ENCODE measurements around the gene UCN3. TPM values are rescaled to one million over a fixed set of nuclear protein-coding genes. Genes with fewer than 3 reads are reported as not detected.
A peak's percentile ranks its signal among the peaks of the same experiment; 100 is the strongest.

The UCN3 gene
- total RNA-seq (2013), result not detected
- polyA plus RNA-seq (not detected), polyA minus RNA-seq (not detected in 2 replicates), total RNA-seq (0 to 0.15 (median 0) reads per million in 11 experiments)

- H3K4me1 Mint-ChIP-seq, result no peaks in the 10 kb centered on the region
- H4K20me1 ChIP-seq (ENCODE audit: insufficient read depth, low read length), result no peaks in the 10 kb centered on the region
- no peaks in the 10 kb centered on the region for H3K36me3 Mint-ChIP-seq
- H3K36me3 ChIP-seq (replicated peaks in 1 of 2; ENCODE audit: control insufficient read depth in 1 of 2, insufficient read depth in 2 of 2, low read length in 2 of 2), result no peaks in the 10 kb centered on the region
- no peaks in the 10 kb centered on the region for H3K4me1 ChIP-seq (ENCODE audit: control insufficient read depth in 1 of 2, insufficient read depth in 2 of 2, low read length in 2 of 2)
- no peak within 1 kb of the TSS for H2AFZ ChIP-seq (ENCODE audit: insufficient read depth, low read depth, low read length, poor library complexity, severe bottlenecking)
- no peaks in the 10 kb centered on the region for H3K27me3 ChIP-seq (ENCODE audit: control insufficient read depth in 2 of 2, insufficient read depth in 2 of 2, low read length in 2 of 2)
- H3K4me3 Mint-ChIP-seq, result no peak within 1 kb of the TSS
- intact Hi-C loops (cut with micrococcal nuclease), result no loop called here
- no peak within 1 kb of the TSS for H3K9ac ChIP-seq (ENCODE audit: insufficient read depth, low read length, poor library complexity, severe bottlenecking)
- peaks cover 0 to 2% (median 0%) of the 10 kb centered on the region in 7 donors for H3K9me3 Mint-ChIP-seq
- H3K27ac ChIP-seq (ENCODE audit: low read depth in 1 of 2, low read length in 2 of 2), result no peak within 1 kb of the TSS
- H3K4me2 ChIP-seq (replicated peaks; ENCODE audit: extremely low read depth, low read length, poor library complexity, severe bottlenecking), result no peak within 1 kb of the TSS
- no peak within 1 kb of the TSS for H3K4me3 ChIP-seq (replicated peaks in 1 of 3; ENCODE audit: low read depth in 2 of 3, low read length in 3 of 3)
- no peak for TF ChIP-seq CTCF (IDR thresholded peaks at IDR 0.05)
- no peaks in the 10 kb centered on the region for H3K9me3 ChIP-seq (replicated peaks in 1 of 2; ENCODE audit: control insufficient read depth in 1 of 2, insufficient read depth in 1 of 2, low read length in 2 of 2)
- peaks cover 0 to 9% (median 7%) of the 10 kb centered on the region in 3 donors for H3K27me3 Mint-ChIP-seq (ENCODE audit: low read depth in 3 of 3)
- 87% methylated on average over 5 of the region's 21 CpGs for WGBS (ENCODE audit: insufficient coverage)
- H3K79me2 ChIP-seq (ENCODE audit: insufficient read depth, low read length), result no peaks in the 10 kb centered on the region
- no peak for DNase-seq
- no peak within 1 kb of the TSS for H3K27ac Mint-ChIP-seq
These were observed at the start of gene UCN3 for GRCh38 chr10:5364890-5365338. UCN3 (plus strand) TSS chr10:5364966; CDS start chr10:5373721, 8,755 bp downstream.

GRCh38 chr10:5317547-5318107, 47.1 kb upstream of the UCN3 start:
- no peak overlapping the region for H2AFZ ChIP-seq (ENCODE audit: insufficient read depth, low read depth, low read length, poor library complexity, severe bottlenecking)
- no peaks in the 10 kb centered on the region for H3K79me2 ChIP-seq (ENCODE audit: insufficient read depth, low read length)
- peaks cover 8% of the 10 kb centered on the region for H3K4me1 Mint-ChIP-seq
- H3K9me3 Mint-ChIP-seq, result peaks cover 4 to 14% (median 6%) of the 10 kb centered on the region in 7 donors
- H3K4me1 ChIP-seq (ENCODE audit: control insufficient read depth in 1 of 2, insufficient read depth in 2 of 2, low read length in 2 of 2), result no peaks in the 10 kb centered on the region
- H3K9ac ChIP-seq (ENCODE audit: insufficient read depth, low read length, poor library complexity, severe bottlenecking), result no peak overlapping the region
- intact Hi-C loops (cut with micrococcal nuclease), result no loop called here
- H3K27ac Mint-ChIP-seq, result peak overlapping the region in 2 of 7 donors; percentile 31 to 33
- H3K27me3 Mint-ChIP-seq (ENCODE audit: low read depth in 3 of 3), result peaks cover 2 to 8% (median 8%) of the 10 kb centered on the region in 3 donors
- H3K4me3 Mint-ChIP-seq, result no peak overlapping the region
- WGBS (ENCODE audit: insufficient coverage), result 44% methylated on average over 5 of the region's 10 CpGs
- no peak for TF ChIP-seq CTCF (IDR thresholded peaks at IDR 0.05)
- H3K9me3 ChIP-seq (replicated peaks in 1 of 2; ENCODE audit: control insufficient read depth in 1 of 2, insufficient read depth in 1 of 2, low read length in 2 of 2), result peaks cover 0 to 6% of the 10 kb centered on the region in 2 donors
- peak; percentile 39 to 86 (median 72) for DNase-seq
- no peak overlapping the region for H3K4me2 ChIP-seq (replicated peaks; ENCODE audit: extremely low read depth, low read length, poor library complexity, severe bottlenecking)
- H3K27me3 ChIP-seq (ENCODE audit: control insufficient read depth in 2 of 2, insufficient read depth in 2 of 2, low read length in 2 of 2), result no peaks in the 10 kb centered on the region
- H3K36me3 Mint-ChIP-seq, result no peaks in the 10 kb centered on the region
- no peak overlapping the region for H3K4me3 ChIP-seq (replicated peaks in 1 of 3; ENCODE audit: low read depth in 2 of 3, low read length in 3 of 3)
- H3K36me3 ChIP-seq (replicated peaks in 1 of 2; ENCODE audit: control insufficient read depth in 1 of 2, insufficient read depth in 2 of 2, low read length in 2 of 2), result no peaks in the 10 kb centered on the region
- H3K27ac ChIP-seq (ENCODE audit: low read depth in 1 of 2, low read length in 2 of 2), result no peak overlapping the region
- no peaks in the 10 kb centered on the region for H4K20me1 ChIP-seq (ENCODE audit: insufficient read depth, low read length)
